Endothelial cell of umbilical vein (primary cell): ENCODE results near the gene ZBTB26. TPM values are rescaled to one million over a fixed set of nuclear protein-coding genes. Genes with fewer than 3 reads are reported as not detected.

Source experiments
- BruUV-seq: library from RNA; stranded (reverse); fragments of 400-500 nt; replicated peaks from 2 replicates; lab custom pipeline; 2021; lab: Mats Ljungman, UMichigan
- CTCF ChIA-PET: fragments of 300-600, 350-600 bp; sonication (Branson Sonifier 250); formaldehyde crosslinking; loops from one replicate; lab custom pipeline; 2021; ENCODE audit warnings: antibody characterized with exemption, inconsistent platforms; lab: Charles Lee
- POLR2A ChIA-PET: fragments of 300-600, 350-600 bp; sonication (Branson Sonifier 250); formaldehyde crosslinking; loops from one replicate; lab custom pipeline; 2021; ENCODE audit warnings: antibody characterized with exemption, inconsistent platforms; lab: Charles Lee
- DNase-seq: peaks from one replicate; pipeline ENCODE4 v3.0.0-alpha.2; 2011; ENCODE audit warnings: low read depth, low spot score
- FAIRE-seq: peaks from 2 replicates; lab custom pipeline; 2011; peaks lifted over from hg19 to GRCh38; lab: Jason Lieb, UNC
- H2AFZ ChIP-seq: 2 replicates; pipeline ENCODE4 v1.6.0; 2012; ENCODE audit warnings: low read depth, low read length, control low read depth, inconsistent platforms
- H3K27ac ChIP-seq: 2 replicates; pipeline ENCODE4 v1.5.1; 2011; ENCODE audit warnings: low read depth, mild to moderate bottlenecking, control low read depth, low read length, moderate library complexity; ENCODE audit not compliant: insufficient read depth
- H3K27me3 ChIP-seq, 2 experiments: 2 replicates each; pipeline versions ENCODE4 v1.6.0 to v1.6.1; 2011; ENCODE audit warnings: low read length in 2 of 2, mixed read lengths in 1 of 2; ENCODE audit not compliant: control insufficient read depth in 2 of 2, insufficient read depth in 2 of 2
- H3K36me3 ChIP-seq, 2 experiments: 2 replicates in 1 of 2; 3 replicates in 1 of 2; pipeline ENCODE4 v1.5.1; 2011; ENCODE audit warnings: low read length in 2 of 2, mild to moderate bottlenecking in 1 of 2, moderate library complexity in 1 of 2; ENCODE audit not compliant: control insufficient read depth in 2 of 2, insufficient read depth in 2 of 2; ENCODE audit errors: extremely low read depth in 1 of 2
- H3K4me1 ChIP-seq: 3 replicates; pipeline ENCODE4 v1.5.1; 2011; ENCODE audit warnings: mild to moderate bottlenecking, low read length; ENCODE audit not compliant: control insufficient read depth, insufficient read depth; ENCODE audit errors: extremely low read depth
- H3K4me2 ChIP-seq: 2 replicates; pipeline ENCODE4 v1.6.1; 2011; ENCODE audit warnings: low read length, control low read depth, mixed read lengths; ENCODE audit not compliant: insufficient read depth
- H3K4me3 ChIP-seq, 3 experiments: fragments of 200-600 bp in 1 of 3; sonication (generic), shearing (Covaris generic) in 1 of 3; replicated peaks in 1 of 3; 2 replicates each; pipeline ENCODE4 v1.5.1; 2011 to 2016; ENCODE audit warnings: control low read depth in 3 of 3, low read length in 3 of 3, mild to moderate bottlenecking in 2 of 3, inconsistent platforms in 1 of 3, low read depth in 1 of 3, moderate library complexity in 1 of 3; ENCODE audit not compliant: insufficient read depth in 1 of 3
- H3K79me2 ChIP-seq: 2 replicates; pipeline ENCODE4 v1.6.0; 2012; ENCODE audit warnings: low read length, inconsistent platforms; ENCODE audit not compliant: control insufficient read depth, insufficient read depth
- H3K9ac ChIP-seq: replicated peaks from 2 replicates; pipeline ENCODE3; 2011; ENCODE audit warnings: low read length, control low read depth; ENCODE audit not compliant: insufficient read depth; ENCODE audit errors: extremely low read depth
- H3K9me1 ChIP-seq: replicated peaks from 3 replicates; pipeline ENCODE4 v1.6.0; 2011; ENCODE audit warnings: mild to moderate bottlenecking, low read length; ENCODE audit not compliant: control insufficient read depth, insufficient read depth; ENCODE audit errors: extremely low read depth
- H3K9me3 ChIP-seq: replicated peaks from 2 replicates; pipeline ENCODE4 v1.5.1; 2012; ENCODE audit warnings: low read length, inconsistent platforms; ENCODE audit not compliant: control insufficient read depth, insufficient read depth
- H4K20me1 ChIP-seq: replicated peaks from 2 replicates; pipeline ENCODE3; 2011; ENCODE audit warnings: mild to moderate bottlenecking, low read length; ENCODE audit not compliant: control insufficient read depth, insufficient read depth; ENCODE audit errors: extremely low read depth
- CTCF ChIP-seq, 2 donors: IDR thresholded peaks; 1 replicate in 1 of 2; 2 replicates in 1 of 2; pipeline ENCODE4 v1.5.1; 2011; ENCODE audit warnings: low read length in 2 of 2, mild to moderate bottlenecking in 2 of 2, moderate library complexity in 2 of 2, control low read depth in 1 of 2, inconsistent platforms in 1 of 2, low read depth in 1 of 2; ENCODE audit not compliant: insufficient read depth in 1 of 2; ENCODE audit errors: extremely low read depth in 1 of 2
- EZH2 ChIP-seq: IDR thresholded peaks from 2 replicates; pipeline ENCODE4 v1.6.1; 2012; ENCODE audit warnings: borderline replicate concordance, low read depth, mild to moderate bottlenecking, moderate library complexity, low read length, inconsistent platforms; ENCODE audit not compliant: severe bottlenecking
- FOS ChIP-seq: IDR thresholded peaks from 2 replicates; pipeline ENCODE4 v1.6.1; 2011; ENCODE audit warnings: mild to moderate bottlenecking, low read length, moderate library complexity, borderline replicate concordance; ENCODE audit not compliant: insufficient read depth
- GATA2 ChIP-seq: IDR thresholded peaks from 2 replicates; pipeline ENCODE4 v1.7.0; 2011; ENCODE audit warnings: low read depth, mild to moderate bottlenecking, moderate library complexity, mixed read lengths, low read length; ENCODE audit not compliant: insufficient read length, insufficient read depth
- JUN ChIP-seq: IDR thresholded peaks from 2 replicates; pipeline ENCODE4 v1.6.1; 2011; ENCODE audit warnings: borderline replicate concordance, low read depth; ENCODE audit not compliant: insufficient read length, insufficient read depth
- MAX ChIP-seq: IDR thresholded peaks from 2 replicates; pipeline ENCODE4 v1.6.1; 2011; ENCODE audit not compliant: insufficient read depth, insufficient read length
- MYC ChIP-seq: IDR thresholded peaks from one replicate; pipeline ENCODE4 v1.6.1; 2011; ENCODE audit warnings: mild to moderate bottlenecking, low read depth, low read length
- POLR2A ChIP-seq: IDR thresholded peaks from 2 replicates; pipeline ENCODE4 v1.6.1; 2012; ENCODE audit warnings: low read depth, mild to moderate bottlenecking, control low read depth, low read length
- POLR2AphosphoS5 ChIP-seq: IDR thresholded peaks from 2 replicates; pipeline ENCODE4 v1.6.1; 2012; ENCODE audit warnings: low read depth, mild to moderate bottlenecking, control low read depth, low read length, moderate library complexity; ENCODE audit not compliant: insufficient read depth
- dilution Hi-C: fragments of 300-500 bp; cut with MboI; formaldehyde crosslinking; loops from one replicate; pipeline ENCODE4 v1.15.0; 2019; ENCODE audit warnings: low sequenced_read_pairs; ENCODE audit not compliant: extremely low pct_ligation_motif_present
- intact Hi-C: fragments of 100-400 bp; cut with micrococcal nuclease; formaldehyde crosslinking; loops from one replicate; pipeline ENCODE4 v1.10.0; 2022
- polyA plus RNA-seq, 4 experiments: library from polyadenylated mRNA; depleted of rRNA in 3 of 4; stranded (reverse) in 3 of 4; unstranded in 1 of 4; fragments of >200 nt; gene quantifications; 2 replicates each; pipeline versions ENCODE4 v1.2.1 to v1.2.3, GENCODE V29; 2011 to 2012; ENCODE audit warnings: missing spikeins in 1 of 4
- total RNA-seq: library from RNA; stranded (reverse); gene quantifications from 2 replicates; pipeline ENCODE4 v1.2.3, GENCODE V29; 2021

ZBTB26 gene
- total and polyA plus RNA-seq, 2 donors (not counting 3 experiments of a cell fraction or from before 2014, with no cell fraction given) = 2.6 to 5.0 TPM

- POLR2A ChIA-PET = interaction anchor here (0.7 to 2.0 kb wide), 6 partner anchors 11 to 147 kb away, joined by 4 to 23 read pairs (median 8); partner anchors contain the start of genes RC3H2 and ZBTB26
- Histone ChIP-seq H2AFZ (peak overlapping the region; percentile 48), H3K9me3 (no peaks in the 10 kb centered on the region), H3K4me3 (peak overlapping the region; percentile 78 to 96 (median 92)), H3K27me3 (no peaks in the 10 kb centered on the region), H3K79me2 (peaks cover 34% of the 10 kb centered on the region), H3K9ac (peak overlapping the region; percentile 88), H3K27ac (peak overlapping the region; percentile 62), H3K4me1 (peaks cover 12% of the 10 kb centered on the region), H3K36me3 (peaks cover 2 to 3% of the 10 kb centered on the region in 2 experiments), H3K9me1 (no peaks in the 10 kb centered on the region), H3K4me2 (peak overlapping the region; percentile 96), H4K20me1 (peaks cover 3% of the 10 kb centered on the region)
- CTCF ChIA-PET = interaction anchor here (1.0 to 1.8 kb wide), 5 partner anchors 13 to 284 kb away, joined by 4 to 12 read pairs (median 6); no protein-coding TSS in a partner anchor
- FAIRE-seq (peak; percentile 52), DNase-seq (peak; percentile 67)
- TSS peak; percentile 59 for BruUV-seq
- intact Hi-C loops = loop anchor here (1.0 to 5.0 kb wide), 3 partner anchors 10 to 37 kb away; partner anchors contain the start of genes RC3H2 and ZBTB26
- TF ChIP-seq POLR2AphosphoS5 (no peak), GATA2 (no peak), JUN (no peak), CTCF (IDR thresholded peaks at IDR 0.05; ENCODE audit: extremely low read depth in 1 of 2, insufficient read depth in 1 of 2, low read depth in 1 of 2, low read length in 2 of 2) (no peak), MAX (no peak), MYC (no peak), POLR2A (no peak), FOS (no peak), EZH2 (no peak)
- dilution Hi-C loops = no loop called here
Measured at GRCh38 chr9:122941582-122942234, 10.4 kb upstream of the ZBTB26 start.
